ENCODE results near the gene SEMA4D. TPM values are rescaled to one million over a fixed set of nuclear protein-coding genes. Genes with fewer than 3 reads are reported as not detected.

The SEMA4D gene
- total RNA-seq, 2 donors from 2014 or later = 17.1 to 52.7 TPM

- 83% methylated on average over 7 of the region's 8 CpGs for WGBS
- Histone ChIP-seq H3K4me1 (replicated peaks) (no peaks in the 10 kb centered on the region), H3K4me3 (no peak overlapping the region), H3K36me3 (no peaks in the 10 kb centered on the region), H3K27me3 (replicated peaks; ENCODE audit: insufficient read depth) (no peaks in the 10 kb centered on the region), H3K27ac (no peak overlapping the region), H3K9me3 (no peaks in the 10 kb centered on the region)
- TF ChIP-seq CTCF (IDR thresholded peaks at IDR 0.05) = no peak
- TF ChIP-seq POLR2A (IDR thresholded peaks at IDR 0.05) = no peak
- TF ChIP-seq POLR2AphosphoS5 (IDR thresholded peaks at IDR 0.05) = no peak
- intact Hi-C loops (cut with DNase I) = no loop called here
- no peak for DNase-seq (ENCODE audit: low spot score)
Measured at GRCh38 chr9:89410022-89410421, 87.9 kb downstream of the SEMA4D start.

GRCh38 chr9:89409466-89409865, 88.4 kb downstream of the SEMA4D start:
- WGBS = 83% methylated on average over 4 of the region's 4 CpGs
- H3K27ac ChIP-seq = no peak overlapping the region
- H3K4me1 ChIP-seq (replicated peaks) = no peaks in the 10 kb centered on the region
- H3K4me3 ChIP-seq = no peak overlapping the region
- no peak for TF ChIP-seq POLR2AphosphoS5 (IDR thresholded peaks at IDR 0.05)
- TF ChIP-seq POLR2A (IDR thresholded peaks at IDR 0.05) = no peak
- no peak for TF ChIP-seq CTCF (IDR thresholded peaks at IDR 0.05)
- no peaks in the 10 kb centered on the region for H3K27me3 ChIP-seq (replicated peaks; ENCODE audit: insufficient read depth)
- DNase-seq (ENCODE audit: low spot score) = no peak
- no peaks in the 10 kb centered on the region for H3K36me3 ChIP-seq
- intact Hi-C loops (cut with DNase I) = no loop called here
- H3K9me3 ChIP-seq = no peaks in the 10 kb centered on the region

GRCh38 chr9:89408628-89409101, 89.2 kb downstream of the SEMA4D start:
- intact Hi-C loops (cut with DNase I) = no loop called here
- no peaks in the 10 kb centered on the region for H3K4me1 ChIP-seq (replicated peaks)
- H3K4me3 ChIP-seq = no peak overlapping the region
- H3K27me3 ChIP-seq (replicated peaks; ENCODE audit: insufficient read depth) = no peaks in the 10 kb centered on the region
- H3K9me3 ChIP-seq = no peaks in the 10 kb centered on the region
- no peak for DNase-seq (ENCODE audit: low spot score)
- TF ChIP-seq POLR2A (IDR thresholded peaks at IDR 0.05) (no peak), POLR2AphosphoS5 (IDR thresholded peaks at IDR 0.05) (no peak), CTCF (IDR thresholded peaks at IDR 0.05) (no peak)
- no peak overlapping the region for H3K27ac ChIP-seq
- WGBS = 68% methylated on average over 12 of the region's 12 CpGs
- no peaks in the 10 kb centered on the region for H3K36me3 ChIP-seq

- intact Hi-C loops (cut with DNase I) = no loop called here
- H3K27ac ChIP-seq = no peak overlapping the region
- no peaks in the 10 kb centered on the region for H3K9me3 ChIP-seq
- DNase-seq (ENCODE audit: low spot score) = no peak
- TF ChIP-seq POLR2A (IDR thresholded peaks at IDR 0.05) = no peak
- TF ChIP-seq POLR2AphosphoS5 (IDR thresholded peaks at IDR 0.05) = no peak
- no peak for TF ChIP-seq CTCF (IDR thresholded peaks at IDR 0.05)
- H3K4me1 ChIP-seq (replicated peaks) = no peaks in the 10 kb centered on the region
- whole genome bisulfite sequencing = 21% methylated on average over 2 of the region's 2 CpGs
- no peaks in the 10 kb centered on the region for H3K36me3 ChIP-seq
- no peaks in the 10 kb centered on the region for H3K27me3 ChIP-seq (replicated peaks; ENCODE audit: insufficient read depth)
- no peak overlapping the region for H3K4me3 ChIP-seq
Measured at GRCh38 chr9:89407070-89407469, 90.8 kb downstream of the SEMA4D start.

GRCh38 chr9:89405826-89406225, 92.1 kb downstream of the SEMA4D start:
- 76% methylated on average over 11 of the region's 11 CpGs for WGBS
- Histone ChIP-seq H3K27me3 (replicated peaks; ENCODE audit: insufficient read depth) (no peaks in the 10 kb centered on the region), H3K36me3 (no peaks in the 10 kb centered on the region), H3K4me3 (no peak overlapping the region), H3K27ac (no peak overlapping the region), H3K9me3 (no peaks in the 10 kb centered on the region), H3K4me1 (replicated peaks) (no peaks in the 10 kb centered on the region)
- DNase-seq (ENCODE audit: low spot score) = no peak
- TF ChIP-seq CTCF (IDR thresholded peaks at IDR 0.05) (no peak), POLR2AphosphoS5 (IDR thresholded peaks at IDR 0.05) (no peak), POLR2A (IDR thresholded peaks at IDR 0.05) (no peak)
- intact Hi-C loops (cut with DNase I) = no loop called here

Measured in prostate gland (tissue), 2 donors.